Stimulated activated CD4-positive, alpha-beta T cell treated with anti-CD3 and anti-CD28 coated beads, Interleukin-4, amount 100 ng/mL, for 48 hours (primary cell): Measurements from ENCODE around the gene PHF21B.
"Not testable (repeated sequence)": the region's sequence is repeated elsewhere in the genome, so short reads cannot be mapped to it uniquely, and the experiment has no call there.

Experiments used
- DNase-seq, 2 donors: peaks; one replicate each; pipeline ENCODE4 v3.0.0-alpha.2; 2020; ENCODE audit warnings: low read depth in 2 of 2

PHF21B gene

GRCh38 chr22:44918925-44919392, 90.8 kb downstream of the PHF21B start:
- no peak for DNase-seq

- DNase-seq, result no peak
Measured at GRCh38 chr22:44918166-44918924, 91.5 kb downstream of the PHF21B start.

- DNase-seq, result no peak
Measured at GRCh38 chr22:44917372-44918165, 92.2 kb downstream of the PHF21B start.

- DNase-seq, result no peak
Measured at GRCh38 chr22:44916281-44917231, 93.2 kb downstream of the PHF21B start.

- DNase-seq, result no peak
Measured at GRCh38 chr22:44915441-44915840, 94.4 kb downstream of the PHF21B start.

- DNase-seq, result no peak
Measured at GRCh38 chr22:44914026-44914721, 95.6 kb downstream of the PHF21B start.

- no peak for DNase-seq
Measured at GRCh38 chr22:44913198-44913983, 96.4 kb downstream of the PHF21B start.

- no peak for DNase-seq
Measured at GRCh38 chr22:44909241-44909640, 100.6 kb downstream of the PHF21B start.

GRCh38 chr22:44907765-44908737, 101.8 kb downstream of the PHF21B start:
- DNase-seq, result no peak

- DNase-seq, result no peak
Measured at GRCh38 chr22:44906999-44907644, 102.7 kb downstream of the PHF21B start.

- DNase-seq, result no peak
Measured at GRCh38 chr22:44906248-44906936, 103.4 kb downstream of the PHF21B start.

GRCh38 chr22:44904492-44905152, 105.2 kb downstream of the PHF21B start:
- DNase-seq, result not testable (repeated sequence)

GRCh38 chr22:44903164-44903563, 106.6 kb downstream of the PHF21B start:
- DNase-seq, result not testable (repeated sequence)

- DNase-seq, result no peak
Measured at GRCh38 chr22:44901301-44901700, 108.5 kb downstream of the PHF21B start.

- no peak for DNase-seq
Measured at GRCh38 chr22:44898236-44898635, 111.6 kb downstream of the PHF21B start.

GRCh38 chr22:44895296-44896055, 114.3 kb downstream of the PHF21B start:
- no peak for DNase-seq

GRCh38 chr22:44894782-44895181, 115.0 kb downstream of the PHF21B start:
- no peak for DNase-seq
